ENCODE results near the gene CGB5.
"Not testable (repeated sequence)": the region's sequence is repeated elsewhere in the genome, so short reads cannot be mapped to it uniquely, and the experiment has no call there.

Gene CGB5

DNA sequence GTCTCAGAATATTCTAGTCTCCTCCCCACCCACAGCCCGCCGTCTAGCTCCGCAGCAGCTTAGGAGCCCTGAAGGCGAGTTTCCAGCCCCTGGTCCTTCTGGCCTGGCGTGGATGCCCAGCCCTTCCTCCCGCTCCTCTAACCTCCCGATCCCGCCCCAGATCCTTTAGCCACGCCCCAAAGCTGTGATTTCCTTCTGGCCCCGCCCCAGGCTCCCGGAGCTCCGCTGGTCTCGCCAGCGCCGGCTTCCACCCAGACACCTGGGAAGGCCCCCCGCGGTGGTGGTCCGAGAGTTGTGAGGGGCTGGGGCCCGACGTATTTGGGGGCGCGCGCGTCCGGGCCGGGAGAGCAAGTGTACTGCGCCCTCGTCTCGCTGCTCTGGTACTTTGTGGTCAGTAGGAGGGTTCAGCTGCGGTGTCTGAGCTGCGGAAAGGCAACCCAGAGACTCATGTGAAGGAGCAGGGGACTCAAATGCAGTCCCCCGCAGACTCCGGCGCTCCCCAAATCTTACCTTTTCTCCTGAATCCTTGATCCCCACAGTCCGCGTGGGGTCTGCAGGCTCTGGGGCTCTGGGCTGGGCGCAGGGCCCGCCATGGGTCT, 14.1 kb downstream of the CGB5 start, which contains the start of gene CGB7:
TSS of gene CGB7 (minus strand) at position 114 of the 599 bp plus-strand sequence. CDS start 2,374 bp downstream, outside the sequence.
- peak; percentile 26 for DNase-seq

DNA sequence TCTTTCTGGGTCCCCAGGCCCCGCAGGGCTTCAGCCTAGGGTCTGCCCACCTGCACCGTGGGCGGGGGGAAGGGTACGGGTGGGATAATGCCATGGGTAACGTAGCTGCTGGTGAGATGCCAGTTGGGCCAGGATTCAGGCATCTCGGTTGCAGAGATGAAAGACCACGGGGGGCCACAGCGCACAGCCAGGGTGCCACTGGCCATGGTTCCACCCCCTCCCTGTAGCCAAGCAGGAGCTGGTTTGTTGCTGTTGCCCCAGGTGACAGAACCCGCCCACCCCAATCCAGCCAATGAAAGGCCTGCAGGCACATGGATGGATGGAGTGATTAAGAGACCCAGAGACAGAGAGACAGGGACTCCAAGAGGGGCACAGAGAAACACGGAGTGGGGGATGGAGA, 14.9 kb downstream of the CGB5 start:
- no peak for DNase-seq

DNA sequence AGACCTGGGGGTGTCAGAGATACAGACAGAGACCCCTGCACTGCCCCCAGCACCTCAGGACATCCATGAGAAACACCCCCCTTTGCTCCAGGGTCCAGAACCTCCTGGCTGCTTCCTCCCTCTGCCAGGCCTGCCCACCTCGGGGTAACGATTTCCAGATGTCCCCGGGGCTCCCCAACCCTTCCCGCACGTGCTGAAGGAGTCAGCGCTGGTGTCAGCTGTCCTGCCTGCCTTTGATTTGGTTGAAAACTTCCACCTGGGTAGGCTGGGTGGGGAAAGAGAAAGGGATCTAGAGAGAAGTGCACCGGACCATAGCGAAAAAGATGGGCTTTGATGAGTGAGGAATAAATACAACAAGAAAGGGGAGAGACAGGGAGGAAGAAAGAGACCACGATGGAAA, 15.4 kb downstream of the CGB5 start:
- DNase-seq, result no peak

DNA sequence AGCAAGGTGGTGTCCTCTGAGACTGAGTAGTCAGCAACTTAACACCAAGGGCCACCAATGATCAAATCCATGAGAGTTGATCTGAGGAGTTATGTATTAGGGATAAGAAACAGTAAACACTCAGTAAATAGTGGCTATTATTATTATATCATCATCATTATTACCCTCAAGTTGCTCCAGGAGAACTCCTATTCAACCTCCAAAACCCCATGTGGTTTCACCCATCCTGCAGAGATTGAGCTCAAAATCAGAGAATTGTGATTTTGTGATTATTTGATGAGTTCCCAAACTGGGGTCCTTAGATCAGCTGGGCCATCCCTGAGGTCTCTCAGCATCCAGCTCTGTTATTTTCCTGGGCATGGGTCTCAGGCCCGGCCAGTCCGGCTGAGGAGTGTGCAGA, 17.4 kb downstream of the CGB5 start:
- DNase-seq, result no peak

DNA sequence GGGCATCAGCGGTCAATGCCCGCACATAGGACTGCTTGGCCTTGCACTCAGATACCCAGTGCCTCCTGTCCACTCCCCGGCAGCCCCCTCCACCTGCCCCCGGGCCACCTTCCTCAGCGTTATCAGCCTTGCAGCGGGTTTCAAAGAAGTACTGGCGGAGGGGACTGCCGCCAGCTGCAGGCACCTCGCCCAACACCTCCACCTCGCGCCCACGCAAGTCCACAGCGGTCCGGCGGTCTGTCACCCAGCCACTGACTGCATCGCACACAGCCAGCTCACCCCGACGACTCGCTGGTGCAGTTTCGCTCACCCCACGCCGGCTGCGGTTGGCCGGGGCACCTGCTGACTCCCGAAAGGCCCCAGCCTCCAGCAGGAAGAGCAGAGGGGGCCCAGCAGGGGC, 17.8 kb downstream of the CGB5 start:
- DNase-seq, result no peak

DNA sequence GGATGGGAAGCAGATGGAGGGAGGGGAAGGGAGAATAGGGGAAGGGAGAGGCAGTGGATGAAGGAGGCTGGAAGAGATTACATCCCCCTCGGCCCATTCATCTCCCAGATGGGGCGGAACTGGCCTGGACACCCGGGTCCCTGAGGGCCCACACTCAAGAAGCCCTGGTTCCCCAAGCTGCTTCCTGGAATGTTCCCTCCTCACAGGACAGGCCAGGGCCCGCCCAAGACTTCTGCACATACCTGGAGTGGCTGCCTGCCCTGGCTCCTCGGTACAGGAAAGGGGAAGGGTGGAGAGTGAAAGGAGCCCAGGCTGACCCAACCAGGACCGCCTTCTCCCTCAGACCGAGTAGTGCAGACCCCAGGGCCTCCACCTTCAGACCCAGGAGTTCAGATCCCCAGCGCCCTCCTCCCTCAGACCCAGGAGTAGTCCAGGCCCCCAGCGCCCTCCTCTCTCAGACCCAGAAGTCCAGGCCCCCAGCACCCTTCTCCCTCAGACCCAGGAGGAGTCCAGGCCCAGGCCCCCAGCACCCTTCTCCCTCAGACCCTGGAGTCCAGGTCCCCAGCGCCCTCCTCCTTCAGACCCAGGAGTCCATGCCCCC, 20.5 kb downstream of the CGB5 start:
- DNase-seq, result no peak

DNA sequence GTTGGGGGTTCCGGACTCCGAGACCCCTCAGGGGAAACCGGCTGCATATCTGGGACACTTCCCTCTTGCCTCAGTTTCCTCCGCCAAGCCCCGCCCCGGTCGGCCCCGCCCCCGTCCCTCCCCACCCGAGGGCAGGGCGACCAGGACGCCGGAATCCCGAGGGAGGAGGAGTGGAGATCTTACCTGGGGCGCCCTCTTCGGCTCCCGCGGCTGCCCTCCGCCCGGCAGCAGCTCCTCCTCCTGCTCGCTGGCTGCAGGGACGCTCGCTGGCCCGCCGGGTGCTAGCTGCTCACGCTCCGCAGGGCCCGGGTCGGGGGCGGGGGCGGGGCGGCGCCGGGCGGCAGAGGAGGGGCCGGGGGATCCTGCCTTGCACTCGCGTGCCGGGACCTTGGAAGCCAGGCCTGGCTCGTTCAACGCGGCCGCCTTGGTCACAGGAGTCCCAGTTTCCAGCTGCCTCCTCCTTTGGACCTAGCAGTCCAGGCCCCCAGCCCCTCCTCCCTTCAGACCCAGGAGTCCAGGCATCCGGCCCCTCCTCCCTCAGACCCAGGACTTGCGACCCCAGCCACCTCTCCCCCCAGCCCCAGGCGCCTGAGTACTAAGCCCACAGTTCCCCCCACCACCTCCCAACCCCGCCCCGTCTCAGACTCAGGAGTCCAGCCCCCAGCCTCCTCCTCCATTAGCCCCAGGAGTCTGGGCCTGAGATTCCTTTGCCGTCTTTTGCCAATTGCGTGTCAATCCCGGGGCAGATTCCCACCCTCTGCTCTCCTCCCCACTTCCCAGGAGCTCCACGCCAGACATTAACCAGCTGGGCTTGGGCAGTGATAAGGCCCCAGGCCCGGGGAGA, 21.3 kb downstream of the CGB5 start, which contains the start of gene NTF4:
TSS of gene NTF4 (minus strand) at position 51 of the 844 bp plus-strand sequence. CDS start 2,821 bp downstream, outside the sequence.
- DNase-seq, result no peak

DNA sequence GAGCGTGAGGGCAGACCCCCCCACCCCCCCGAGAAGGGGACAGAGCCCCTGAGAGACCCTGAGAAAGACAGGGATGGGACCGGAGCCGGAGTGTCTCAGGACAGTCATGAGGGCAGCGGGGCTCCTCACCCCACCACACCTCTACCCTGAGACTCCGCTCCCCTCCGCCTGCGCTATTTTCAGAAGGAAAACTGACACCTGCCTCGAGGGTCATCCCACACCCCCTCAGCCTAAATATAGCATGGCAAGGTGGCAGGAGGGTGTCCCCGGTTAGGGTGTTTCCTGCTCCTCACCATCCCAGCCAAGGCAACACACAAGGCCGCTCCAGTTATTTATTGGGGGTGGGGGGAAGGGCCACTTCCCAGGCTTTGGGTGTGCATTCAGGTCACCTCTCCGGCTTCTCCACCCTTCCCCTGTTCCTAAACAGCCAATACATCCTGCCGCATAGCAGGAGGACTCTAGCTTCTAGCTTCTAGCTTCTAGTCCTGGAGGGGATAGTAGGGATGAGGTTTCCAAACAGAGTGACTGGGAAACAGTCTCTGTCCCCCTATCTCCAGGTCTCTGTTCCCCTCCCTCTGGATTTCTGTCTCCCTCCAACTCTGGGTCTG, 22.4 kb downstream of the CGB5 start:
- DNase-seq, result no peak

DNA sequence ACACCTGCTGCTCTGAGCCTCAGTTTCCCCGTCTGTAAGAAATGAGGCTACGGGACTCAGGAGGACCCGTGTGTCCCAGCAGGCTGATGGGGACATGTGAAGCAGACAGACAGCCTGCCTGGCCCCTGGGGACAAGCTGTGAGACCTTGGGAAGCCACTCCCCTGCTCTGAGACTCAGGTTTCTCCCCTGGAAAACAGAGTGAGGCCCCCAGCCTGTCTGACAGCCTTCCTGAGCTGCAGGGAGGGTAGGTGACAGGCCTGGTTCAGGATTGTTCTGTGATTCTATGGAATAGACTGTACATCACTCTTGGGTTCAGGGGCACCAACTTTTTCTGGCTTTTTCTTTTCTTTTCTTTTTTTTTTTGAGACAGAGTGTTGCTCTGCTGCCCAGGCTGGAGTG, 23.9 kb downstream of the CGB5 start:
- DNase-seq, result no peak

DNA sequence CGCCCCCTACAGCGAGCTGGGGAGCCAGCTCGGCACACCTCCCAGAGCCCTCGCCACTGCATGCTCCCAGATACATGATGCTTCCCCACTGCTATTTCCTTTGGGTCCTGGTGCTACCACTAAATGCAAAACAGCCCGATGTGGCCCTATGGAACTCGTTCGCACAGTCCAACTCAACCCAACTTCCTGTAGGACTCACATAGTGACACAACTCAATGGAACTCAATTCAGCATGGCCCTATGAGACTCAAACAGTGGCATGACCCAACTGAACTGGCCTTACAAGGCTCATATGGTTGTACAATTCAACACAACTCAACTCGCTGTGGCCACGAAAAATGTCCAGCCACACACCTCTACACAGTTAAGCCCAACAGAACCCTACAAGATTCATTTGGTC, 25.4 kb downstream of the CGB5 start:
- DNase-seq, result no peak

DNA sequence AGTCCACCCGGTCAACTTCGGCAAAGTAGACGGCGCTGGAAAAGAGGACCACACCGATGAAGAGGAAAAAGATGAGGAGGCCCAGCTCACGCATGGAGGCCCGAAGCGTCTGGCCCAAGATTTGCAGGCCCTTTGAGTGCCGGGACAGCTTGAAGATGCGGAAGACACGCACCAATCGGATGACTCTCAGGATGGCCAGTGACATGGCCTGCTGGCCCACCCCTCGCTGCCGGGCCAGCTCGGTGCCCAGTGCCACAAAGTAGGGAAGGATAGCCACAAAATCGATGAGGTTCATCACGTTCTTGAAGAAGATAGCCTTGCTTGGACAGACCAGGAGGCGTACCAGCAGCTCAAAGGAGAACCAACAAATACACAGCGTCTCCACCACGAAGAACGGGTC, 26.8 kb downstream of the CGB5 start:
- DNase-seq, result no peak

DNA sequence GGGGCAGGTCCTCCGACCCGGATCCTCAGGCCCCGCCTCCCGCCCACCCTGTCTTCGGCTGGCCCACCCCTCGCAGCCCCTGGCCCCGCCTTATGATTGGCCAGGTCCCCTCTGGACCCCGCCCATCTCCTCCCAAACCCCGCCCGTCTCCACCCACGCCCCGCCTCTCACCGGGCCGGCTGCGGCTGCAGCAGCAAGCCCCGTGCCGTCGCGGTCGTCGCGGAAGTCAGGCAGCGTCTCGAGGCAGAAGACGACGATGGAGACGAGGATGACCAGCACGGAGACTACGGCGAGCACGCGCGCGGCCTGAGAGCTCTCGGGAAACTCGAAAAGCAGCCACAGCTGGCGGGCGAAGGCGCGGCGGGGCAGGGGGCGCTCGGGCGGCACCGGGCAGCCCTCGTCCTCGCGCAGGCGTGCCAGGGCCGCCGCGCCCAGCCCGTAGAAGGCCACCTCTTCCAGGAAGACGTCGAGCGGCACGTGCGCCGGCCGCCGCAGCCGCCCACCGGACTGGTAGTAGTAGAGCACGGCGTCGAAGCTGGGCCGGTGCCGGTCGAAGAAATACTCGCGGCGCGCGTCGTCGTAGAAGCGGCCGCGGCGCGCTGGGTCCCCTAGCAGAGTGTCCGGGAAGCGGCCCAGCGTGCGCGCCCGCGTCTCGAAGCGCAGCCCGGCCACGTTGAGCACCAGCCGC, 28.4 kb downstream of the CGB5 start:
- DNase-seq, result no peak

DNA sequence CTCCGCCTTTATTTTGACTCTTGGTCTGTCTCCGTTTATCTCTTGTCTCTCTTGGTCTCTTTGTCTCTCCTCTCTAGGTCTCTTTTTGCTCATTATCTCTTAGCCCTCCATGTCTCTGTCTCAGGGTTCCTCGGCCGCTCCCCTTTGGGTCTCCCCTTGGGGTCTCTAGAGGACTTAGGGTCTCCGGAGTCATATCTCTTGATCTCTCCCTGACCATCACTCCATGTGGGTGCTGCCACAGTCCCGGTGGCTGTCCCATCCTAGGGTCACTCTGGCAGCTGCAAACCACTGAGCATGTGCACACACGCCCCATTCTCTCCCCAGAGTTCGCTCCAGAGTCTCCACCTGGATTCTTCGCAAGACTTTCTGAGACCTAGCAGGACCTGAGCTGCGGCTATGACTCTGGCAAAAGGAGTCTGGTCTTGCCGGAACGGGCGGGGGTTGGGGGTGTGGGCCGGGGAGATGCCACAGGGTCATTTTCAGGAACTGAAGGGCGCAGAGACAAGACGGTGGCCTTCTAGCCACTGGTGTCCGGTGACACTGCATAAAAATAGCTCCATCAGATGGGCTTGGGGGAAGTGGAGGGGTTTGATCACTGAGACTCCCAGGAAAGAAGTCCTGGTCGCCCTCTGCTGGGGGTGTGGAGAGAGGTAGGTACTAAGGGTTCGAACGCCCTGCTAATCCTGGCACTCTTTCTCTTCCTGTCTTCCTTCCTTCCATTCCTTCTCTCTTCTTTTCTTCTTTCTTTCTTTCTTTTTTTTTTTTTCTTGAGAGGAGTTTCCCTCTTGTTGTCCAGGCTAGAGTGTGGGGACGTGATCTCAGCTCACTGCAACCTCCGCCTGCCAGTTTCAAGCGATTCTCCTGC, 30.1 kb downstream of the CGB5 start:
- no peak for DNase-seq

DNA sequence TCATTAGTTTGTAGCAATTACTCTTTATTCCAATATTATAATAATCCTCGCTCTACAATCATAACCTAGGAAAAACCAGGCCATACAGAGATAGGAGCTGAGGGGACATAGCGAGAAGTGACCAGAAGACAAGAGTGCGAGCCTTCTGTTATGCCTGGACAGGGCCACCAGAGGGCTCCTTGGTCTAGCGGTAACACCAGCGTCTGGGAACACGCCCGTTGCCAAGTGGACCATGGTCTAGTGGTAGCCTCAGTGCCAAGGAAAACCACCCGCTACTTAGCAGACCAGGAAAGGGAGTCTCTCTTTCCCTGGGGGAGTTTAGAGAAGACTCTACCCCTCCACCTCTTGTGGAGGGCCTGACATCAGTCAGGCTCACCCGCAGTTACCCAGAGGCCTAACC, 31.2 kb downstream of the CGB5 start:
- DNase-seq, result not testable (repeated sequence)

DNA sequence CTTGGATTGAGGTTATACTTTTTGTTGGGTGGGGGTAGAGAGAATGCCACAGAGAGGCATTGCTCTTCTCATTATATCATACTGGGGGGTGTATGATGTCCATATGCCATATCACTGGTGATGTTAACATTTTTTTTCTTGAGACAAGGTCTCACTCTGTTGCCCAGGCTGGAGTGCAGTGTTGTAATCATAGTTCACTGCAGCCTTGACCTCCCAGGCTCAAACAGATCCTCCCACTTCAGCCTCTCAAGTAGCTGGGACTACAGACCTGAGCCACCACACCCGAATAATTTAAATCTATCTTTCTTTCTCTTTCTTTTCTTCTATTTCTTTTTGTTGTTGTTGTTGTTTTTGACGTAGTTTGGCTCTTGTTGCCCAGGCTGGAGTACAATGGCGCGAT, 36.7 kb downstream of the CGB5 start:
- DNase-seq, result no peak

DNA sequence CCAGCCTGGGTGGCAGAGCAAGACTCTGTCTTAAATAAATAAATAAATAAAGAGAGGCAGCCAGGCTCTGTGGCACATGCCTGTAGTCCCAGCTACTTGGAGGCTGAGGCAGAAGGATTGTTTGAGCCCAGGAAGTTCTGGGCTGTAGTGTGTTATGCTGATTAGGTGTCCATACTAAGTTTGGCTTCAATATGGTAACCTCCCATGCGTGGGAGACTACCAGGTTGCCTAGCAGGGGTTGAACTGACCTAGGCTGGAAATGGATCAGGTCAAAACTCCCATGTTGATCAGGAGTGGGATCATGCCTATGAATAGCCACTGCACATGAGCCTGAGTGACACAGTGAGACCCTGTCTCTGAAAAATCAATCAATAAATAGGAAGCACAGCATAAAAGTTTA, 37.6 kb downstream of the CGB5 start:
- DNase-seq, result no peak

DNA sequence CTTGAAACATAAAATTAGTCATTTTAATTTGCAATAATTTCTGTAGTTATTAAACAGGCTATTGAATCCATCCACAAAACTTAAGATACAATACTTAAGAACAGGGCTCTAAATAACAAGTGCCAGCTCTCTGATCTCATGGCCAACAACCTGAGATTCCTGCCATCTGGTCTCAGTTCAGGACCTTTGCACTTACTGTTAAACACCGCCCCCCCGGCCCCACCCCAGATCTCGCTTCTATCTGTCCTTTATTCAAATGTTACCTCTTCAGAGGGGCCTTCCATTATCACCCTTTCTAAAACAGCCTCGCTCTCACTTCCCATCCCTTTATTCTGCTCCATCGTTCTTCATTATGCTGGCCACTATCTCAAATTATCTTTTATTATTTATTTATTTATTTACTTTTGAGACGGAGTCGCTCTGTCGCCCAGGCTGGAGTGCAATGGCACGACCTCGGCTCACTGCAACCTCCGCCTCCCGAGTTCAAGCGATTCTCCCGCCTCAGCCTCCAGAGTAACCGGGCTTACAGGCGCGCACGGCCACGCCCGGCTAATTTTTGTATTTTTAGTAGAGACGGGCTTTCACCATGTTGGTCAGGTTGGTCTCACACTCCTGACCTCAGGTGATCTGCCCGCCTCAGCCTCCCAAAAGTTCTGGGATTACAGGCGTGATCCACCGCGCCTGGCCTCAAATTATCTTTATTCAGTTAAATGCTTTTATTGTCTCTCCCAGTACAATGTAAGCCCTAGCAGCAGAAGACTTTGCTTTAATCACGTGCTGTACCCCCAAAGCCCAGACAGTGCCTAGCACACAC, 40.8 kb downstream of the CGB5 start:
- no peak for DNase-seq

DNA sequence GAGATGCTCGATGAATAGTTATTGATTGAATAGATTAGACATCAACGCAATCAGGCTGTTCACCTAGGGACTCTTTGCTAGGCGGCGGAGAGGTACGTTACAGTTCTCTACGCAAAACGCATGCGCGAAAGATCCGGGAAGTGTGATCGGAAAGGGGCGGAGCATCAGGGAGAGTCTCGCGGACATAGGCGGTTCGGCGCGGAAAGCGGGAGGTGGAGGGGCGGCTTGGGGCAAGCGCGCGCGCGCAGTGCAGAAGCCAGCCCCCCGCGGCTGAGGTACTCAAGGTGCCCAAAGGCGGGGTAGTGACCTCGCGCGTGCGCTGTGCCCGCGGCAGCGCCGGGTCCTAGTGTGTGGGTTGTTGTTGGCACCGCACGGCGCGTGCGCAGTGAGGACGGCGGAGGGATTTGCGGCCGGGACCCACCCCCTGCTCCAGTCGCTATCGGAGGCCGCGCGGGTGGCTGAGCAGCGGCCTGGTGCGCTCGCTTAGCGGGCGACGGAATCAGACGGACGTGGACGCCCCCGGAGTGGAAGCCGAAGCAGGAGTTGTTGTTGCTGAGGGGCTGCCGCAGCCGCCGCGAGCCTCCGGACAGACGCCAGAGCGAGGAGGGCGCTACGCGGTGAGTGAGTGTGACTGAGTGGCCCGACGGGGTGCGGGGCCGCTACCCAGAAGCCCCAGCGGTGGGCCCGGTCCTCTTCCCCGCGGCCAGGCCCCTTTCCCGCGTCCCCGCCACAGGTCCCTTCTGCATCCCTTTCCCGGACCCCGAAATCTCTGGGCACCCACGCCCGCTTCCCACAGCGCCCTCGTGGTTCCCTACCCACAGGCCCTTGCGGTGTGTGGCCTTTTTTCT, 41.6 kb downstream of the CGB5 start, which contains the start of gene SNRNP70:
TSS of gene SNRNP70 (plus strand) at position 432 of the 848 bp plus-strand sequence. CDS start 964 bp downstream, outside the sequence.
- DNase-seq, result peak; percentile 96

DNA sequence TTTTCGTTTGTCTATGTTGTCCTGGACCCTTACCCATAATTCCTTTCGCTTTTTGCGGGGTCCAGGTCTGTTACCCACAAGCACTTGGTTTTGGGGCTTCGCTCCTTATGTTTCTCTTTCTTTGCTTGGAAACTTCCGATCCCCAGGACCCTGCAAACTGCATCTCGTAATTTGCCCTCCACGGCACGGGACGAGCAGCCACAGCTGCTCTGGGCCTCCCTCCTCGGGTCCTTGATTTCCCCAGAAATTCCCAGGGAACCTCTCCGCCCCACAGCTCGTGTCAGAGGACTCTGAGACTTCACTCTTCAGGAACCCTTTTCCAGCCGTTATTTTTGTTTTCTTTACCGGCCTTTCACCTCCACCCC, 42.2 kb downstream of the CGB5 start:
- DNase-seq, result no peak

DNA sequence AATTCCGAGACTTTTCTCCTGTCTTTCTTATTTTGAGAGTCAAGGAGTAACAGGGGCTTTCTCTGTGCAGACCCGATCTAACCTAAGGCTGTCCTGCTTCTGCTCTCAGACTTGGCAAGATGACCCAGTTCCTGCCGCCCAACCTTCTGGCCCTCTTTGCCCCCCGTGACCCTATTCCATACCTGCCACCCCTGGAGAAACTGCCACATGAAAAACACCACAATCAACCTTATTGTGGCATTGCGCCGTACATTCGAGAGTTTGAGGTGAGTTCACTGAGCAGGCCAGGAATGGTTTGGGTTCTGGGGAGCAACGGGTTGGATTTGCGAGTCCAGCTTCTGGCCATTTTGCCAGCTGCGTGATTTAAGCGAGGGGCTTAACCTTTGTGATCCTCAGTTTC, 42.6 kb downstream of the CGB5 start:
- no peak for DNase-seq

All from T-helper 9 cell (primary cell).